Stimulated activated CD8-positive, alpha-beta memory T cell treated with anti-CD3 and anti-CD28 coated beads, Interleukin-15, amount 100 ng/mL, for 4 hours (primary cell): ENCODE results near the gene SSNA1.
A peak's percentile ranks its signal among the peaks of the same experiment; 100 is the strongest.

Source experiments
- DNase-seq, 2 donors: peaks; one replicate each; pipeline ENCODE4 v3.0.0-alpha.2; 2020; ENCODE audit warnings: low read depth in 2 of 2

SSNA1 gene

GRCh38 chr9:137199411-137200121, 11.1 kb downstream of the SSNA1 start:
- no peak for DNase-seq

GRCh38 chr9:137200311-137201204, 12.1 kb downstream of the SSNA1 start, which contains the start of gene TPRN:
TPRN (minus strand) TSS chr9:137200741; CDS start chr9:137200711, 30 bp downstream.
- peak; percentile 96 to 99 for DNase-seq

- DNase-seq = no peak
Measured at GRCh38 chr9:137201205-137201868, 12.9 kb downstream of the SSNA1 start.

GRCh38 chr9:137202966-137203365, 14.5 kb downstream of the SSNA1 start:
- DNase-seq = no peak

- no peak for DNase-seq
Measured at GRCh38 chr9:137204731-137205125, 16.3 kb downstream of the SSNA1 start.

GRCh38 chr9:137205126-137206069, 16.9 kb downstream of the SSNA1 start, which contains the start of the genes NDOR1 and TMEM203:
NDOR1 (plus strand) TSS chr9:137205700; CDS start chr9:137205778, 78 bp downstream.
TMEM203 (minus strand) TSS chr9:137205648; CDS start chr9:137205414, 234 bp downstream.
- peak; percentile 84 for DNase-seq

GRCh38 chr9:137206602-137207001, 18.1 kb downstream of the SSNA1 start:
- no peak for DNase-seq

- DNase-seq = no peak
Measured at GRCh38 chr9:137211532-137211931, 23.1 kb downstream of the SSNA1 start.

- DNase-seq = no peak
Measured at GRCh38 chr9:137212520-137212919, 24.0 kb downstream of the SSNA1 start.

GRCh38 chr9:137213160-137214060, 24.9 kb downstream of the SSNA1 start:
- no peak for DNase-seq

GRCh38 chr9:137214620-137215019, 26.1 kb downstream of the SSNA1 start:
- DNase-seq = no peak

GRCh38 chr9:137215196-137215986, 26.9 kb downstream of the SSNA1 start:
- DNase-seq = no peak

- no peak for DNase-seq
Measured at GRCh38 chr9:137216188-137216965, 27.9 kb downstream of the SSNA1 start.

- no peak for DNase-seq
Measured at GRCh38 chr9:137217276-137218211, 29.1 kb downstream of the SSNA1 start.

GRCh38 chr9:137218212-137218753, 29.8 kb downstream of the SSNA1 start:
- DNase-seq = no peak

- no peak for DNase-seq
Measured at GRCh38 chr9:137218754-137219271, 30.3 kb downstream of the SSNA1 start.
